ENCODE results near the gene AP2A1. TPM values are rescaled to one million over a fixed set of nuclear protein-coding genes. Genes with fewer than 3 reads are reported as not detected.
A peak's percentile ranks its signal among the peaks of the same experiment; 100 is the strongest.

The AP2A1 gene
- total RNA-seq, 1 experiment from 2014 or later, result 119 TPM

- H3K9me3 Mint-ChIP-seq, result no peaks in the 10 kb centered on the region
These were observed 35.3 kb downstream of the AP2A1 start for GRCh38 chr19:49801966-49802661.

GRCh38 chr19:49802836-49803528 lies 36.2 kb downstream of the AP2A1 start:
- H3K4me1 Mint-ChIP-seq, result peaks cover 22% of the 10 kb centered on the region
- no peak for ATAC-seq
- TF ChIP-seq ZBTB43 (CRISPR knock-in tag; IDR thresholded peaks at IDR 0.05), result no peak
- TF ChIP-seq MXD4 (CRISPR knock-in tag; IDR thresholded peaks at IDR 0.05; ENCODE audit: borderline replicate concordance), result no peak
- TF ChIP-seq ETV6 (CRISPR knock-in tag; IDR thresholded peaks at IDR 0.05), result no peak
- TF ChIP-seq FOXP4 (CRISPR knock-in tag; IDR thresholded peaks at IDR 0.05), result no peak
- no peak for TF ChIP-seq E2F5 (CRISPR knock-in tag; IDR thresholded peaks at IDR 0.05)
- no peak for TF ChIP-seq CREM (CRISPR knock-in tag; IDR thresholded peaks at IDR 0.05)
- no peak for TF ChIP-seq SMAD4 (CRISPR knock-in tag; IDR thresholded peaks at IDR 0.05)
- TF ChIP-seq, protein P1, sequence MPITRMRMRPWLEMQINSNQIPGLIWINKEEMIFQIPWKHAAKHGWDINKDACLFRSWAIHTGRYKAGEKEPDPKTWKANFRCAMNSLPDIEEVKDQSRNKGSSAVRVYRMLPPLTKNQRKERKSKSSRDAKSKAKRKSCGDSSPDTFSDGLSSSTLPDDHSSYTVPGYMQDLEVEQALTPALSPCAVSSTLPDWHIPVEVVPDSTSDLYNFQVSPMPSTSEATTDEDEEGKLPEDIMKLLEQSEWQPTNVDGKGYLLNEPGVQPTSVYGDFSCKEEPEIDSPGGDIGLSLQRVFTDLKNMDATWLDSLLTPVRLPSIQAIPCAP (CRISPR knock-in tag; IDR thresholded peaks at IDR 0.05), result no peak
- TF ChIP-seq E2F4 (CRISPR knock-in tag; IDR thresholded peaks at IDR 0.05; ENCODE audit: borderline replicate concordance, low read depth), result no peak
- no peak for TF ChIP-seq CDX4 (CRISPR knock-in tag; IDR thresholded peaks at IDR 0.05; ENCODE audit: borderline replicate concordance)
- TF ChIP-seq SMAD3 (CRISPR knock-in tag; IDR thresholded peaks at IDR 0.05; ENCODE audit: borderline replicate concordance), result no peak
- TF ChIP-seq ZNF219 (CRISPR knock-in tag; IDR thresholded peaks at IDR 0.05; ENCODE audit: borderline replicate concordance), result no peak

More at GRCh38 chr19:49801966-49802661, 35.3 kb downstream of the AP2A1 start:
- TF ChIP-seq NFYB (CRISPR knock-in tag; conservative IDR thresholded peaks at IDR 0.05; ENCODE audit: low read depth), result peak; percentile 92
- TF ChIP-seq TCF7 (CRISPR knock-in tag; IDR thresholded peaks at IDR 0.05; ENCODE audit: low read depth), result no peak
- TF ChIP-seq ZBTB43 (CRISPR knock-in tag; IDR thresholded peaks at IDR 0.05), result no peak
- 0 out of 2 replicates have a peak, but pooled peaks have one; percentile 33 for TF ChIP-seq SP1 (CRISPR knock-in tag; conservative IDR thresholded peaks at IDR 0.05)
- TF ChIP-seq, protein P2, sequence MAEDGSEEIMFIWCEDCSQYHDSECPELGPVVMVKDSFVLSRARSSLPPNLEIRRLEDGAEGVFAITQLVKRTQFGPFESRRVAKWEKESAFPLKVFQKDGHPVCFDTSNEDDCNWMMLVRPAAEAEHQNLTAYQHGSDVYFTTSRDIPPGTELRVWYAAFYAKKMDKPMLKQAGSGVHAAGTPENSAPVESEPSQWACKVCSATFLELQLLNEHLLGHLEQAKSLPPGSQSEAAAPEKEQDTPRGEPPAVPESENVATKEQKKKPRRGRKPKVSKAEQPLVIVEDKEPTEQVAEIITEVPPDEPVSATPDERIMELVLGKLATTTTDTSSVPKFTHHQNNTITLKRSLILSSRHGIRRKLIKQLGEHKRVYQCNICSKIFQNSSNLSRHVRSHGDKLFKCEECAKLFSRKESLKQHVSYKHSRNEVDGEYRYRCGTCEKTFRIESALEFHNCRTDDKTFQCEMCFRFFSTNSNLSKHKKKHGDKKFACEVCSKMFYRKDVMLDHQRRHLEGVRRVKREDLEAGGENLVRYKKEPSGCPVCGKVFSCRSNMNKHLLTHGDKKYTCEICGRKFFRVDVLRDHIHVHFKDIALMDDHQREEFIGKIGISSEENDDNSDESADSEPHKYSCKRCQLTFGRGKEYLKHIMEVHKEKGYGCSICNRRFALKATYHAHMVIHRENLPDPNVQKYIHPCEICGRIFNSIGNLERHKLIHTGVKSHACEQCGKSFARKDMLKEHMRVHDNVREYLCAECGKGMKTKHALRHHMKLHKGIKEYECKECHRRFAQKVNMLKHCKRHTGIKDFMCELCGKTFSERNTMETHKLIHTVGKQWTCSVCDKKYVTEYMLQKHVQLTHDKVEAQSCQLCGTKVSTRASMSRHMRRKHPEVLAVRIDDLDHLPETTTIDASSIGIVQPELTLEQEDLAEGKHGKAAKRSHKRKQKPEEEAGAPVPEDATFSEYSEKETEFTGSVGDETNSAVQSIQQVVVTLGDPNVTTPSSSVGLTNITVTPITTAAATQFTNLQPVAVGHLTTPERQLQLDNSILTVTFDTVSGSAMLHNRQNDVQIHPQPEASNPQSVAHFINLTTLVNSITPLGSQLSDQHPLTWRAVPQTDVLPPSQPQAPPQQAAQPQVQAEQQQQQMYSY (CRISPR knock-in tag; IDR thresholded peaks at IDR 0.05), result peak; percentile 62
- TF ChIP-seq NFE2L1 (CRISPR knock-in tag; IDR thresholded peaks at IDR 0.05), result peak; percentile 41; the same call in 1 of the 2 replicates
- Mint-ChIP-seq H3K27me3 (ENCODE audit: low read depth) (no peaks in the 10 kb centered on the region), H3K36me3 (peaks cover 19% of the 10 kb centered on the region; the same call in 1 of the 2 replicates), H3K4me3 (peak overlapping the region; percentile 65), H3K4me1 (peaks cover 19% of the 10 kb centered on the region), H3K27ac (peak overlapping the region; percentile 80)
- ChIA-PET CTCF (interaction anchor here (0.6 to 1.5 kb wide), 12 partner anchors 11 to 338 kb away, joined by 3 to 11 read pairs (median 5); partner anchors contain the start of genes AP2A1, CPT1C, FUZ and PTOV1), POLR2A (interaction anchor here (1.0 to 1.5 kb wide), 3 partner anchors 11 to 64 kb away, joined by 3 to 5 read pairs (median 3); no protein-coding TSS in a partner anchor)
- peak; percentile 83 for ATAC-seq
- DNase-seq (ENCODE audit: low spot score), result peak; percentile 83

More at GRCh38 chr19:49802836-49803528, 36.2 kb downstream of the AP2A1 start:
- Mint-ChIP-seq H3K27ac (peak overlapping the region; percentile 73), H3K4me3 (peak overlapping the region; percentile 65), H3K27me3 (ENCODE audit: low read depth) (no peaks in the 10 kb centered on the region), H3K36me3 (peaks cover 21% of the 10 kb centered on the region; the same call in 1 of the 2 replicates), H3K9me3 (no peaks in the 10 kb centered on the region)
- POLR2A ChIA-PET, result interaction anchor here (1.0 to 1.5 kb wide), 3 partner anchors 11 to 64 kb away, joined by 3 to 5 read pairs (median 3); no protein-coding TSS in a partner anchor
- peak; percentile 45 for DNase-seq (ENCODE audit: low spot score)
- CTCF ChIA-PET, result interaction anchor here (0.7 to 1.5 kb wide), 11 partner anchors 10 to 112 kb away, joined by 3 to 11 read pairs (median 4); partner anchors contain the start of genes AP2A1, CPT1C, FUZ and PTOV1
